Measurements from ENCODE around the gene ZNFX1. TPM values are rescaled to one million over a fixed set of nuclear protein-coding genes. Genes with fewer than 3 reads are reported as not detected.

Gene ZNFX1
- total RNA-seq, 1 donor = 61.5 TPM

DNA sequence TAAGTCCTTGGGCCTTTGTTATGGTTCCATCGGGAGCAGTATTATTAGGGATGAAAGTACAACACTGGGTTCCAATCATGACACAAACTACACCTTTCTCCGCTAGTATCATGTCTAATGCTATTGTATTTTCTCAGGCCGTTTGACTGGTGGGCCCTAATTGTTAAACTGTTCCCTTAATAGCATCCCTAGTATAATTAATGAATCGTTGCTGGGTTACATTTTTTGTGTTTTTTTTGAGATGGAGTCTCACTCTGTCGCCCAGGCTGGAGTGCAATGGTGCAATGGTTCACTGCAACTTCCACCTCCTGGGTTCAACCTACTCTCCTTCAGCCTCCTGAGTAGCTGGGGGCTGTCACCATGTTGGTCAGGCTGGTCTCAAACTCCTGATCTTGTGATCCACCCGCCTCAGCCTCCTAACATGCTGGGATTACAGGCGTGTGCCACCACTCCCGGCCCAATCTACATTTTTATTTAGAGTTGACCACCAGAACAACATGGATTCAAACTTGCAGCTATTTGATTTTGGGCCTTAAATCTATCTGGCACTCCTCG, 4.1 kb upstream of the ZNFX1 start:
- Histone ChIP-seq H2AFZ (ENCODE audit: low read length) (no peak overlapping the region), H4K20me1 (ENCODE audit: insufficient read depth, low read length) (peaks cover 84% of the 10 kb centered on the region), H3K27ac (ENCODE audit: low read depth, low read length) (no peak overlapping the region), H3K36me3 (ENCODE audit: insufficient read depth, low read length) (peaks cover 81% of the 10 kb centered on the region), H3K9me3 (ENCODE audit: low read depth, low read length) (peaks cover 17% of the 10 kb centered on the region), H3K27me3 (ENCODE audit: insufficient read depth, low read length) (no peaks in the 10 kb centered on the region), H3K4me2 (ENCODE audit: insufficient read depth, low read length) (peak overlapping the region; percentile 93), H3K4me3 (ENCODE audit: insufficient read depth, low read length) (peak overlapping the region; percentile 92), H3K4me1 (ENCODE audit: insufficient read depth, low read length) (peaks cover 42% of the 10 kb centered on the region), H3K79me2 (ENCODE audit: insufficient read depth, low read length) (peaks cover 92% of the 10 kb centered on the region)
- TF ChIP-seq, protein P1, sequence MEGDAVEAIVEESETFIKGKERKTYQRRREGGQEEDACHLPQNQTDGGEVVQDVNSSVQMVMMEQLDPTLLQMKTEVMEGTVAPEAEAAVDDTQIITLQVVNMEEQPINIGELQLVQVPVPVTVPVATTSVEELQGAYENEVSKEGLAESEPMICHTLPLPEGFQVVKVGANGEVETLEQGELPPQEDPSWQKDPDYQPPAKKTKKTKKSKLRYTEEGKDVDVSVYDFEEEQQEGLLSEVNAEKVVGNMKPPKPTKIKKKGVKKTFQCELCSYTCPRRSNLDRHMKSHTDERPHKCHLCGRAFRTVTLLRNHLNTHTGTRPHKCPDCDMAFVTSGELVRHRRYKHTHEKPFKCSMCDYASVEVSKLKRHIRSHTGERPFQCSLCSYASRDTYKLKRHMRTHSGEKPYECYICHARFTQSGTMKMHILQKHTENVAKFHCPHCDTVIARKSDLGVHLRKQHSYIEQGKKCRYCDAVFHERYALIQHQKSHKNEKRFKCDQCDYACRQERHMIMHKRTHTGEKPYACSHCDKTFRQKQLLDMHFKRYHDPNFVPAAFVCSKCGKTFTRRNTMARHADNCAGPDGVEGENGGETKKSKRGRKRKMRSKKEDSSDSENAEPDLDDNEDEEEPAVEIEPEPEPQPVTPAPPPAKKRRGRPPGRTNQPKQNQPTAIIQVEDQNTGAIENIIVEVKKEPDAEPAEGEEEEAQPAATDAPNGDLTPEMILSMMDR (IDR thresholded peaks at IDR 0.05; ENCODE audit: extremely low read depth, low read depth, low read length) = no peak
- DNase-seq (ENCODE audit: insufficient read length, low spot score, missing footprints) = no peak

DNA sequence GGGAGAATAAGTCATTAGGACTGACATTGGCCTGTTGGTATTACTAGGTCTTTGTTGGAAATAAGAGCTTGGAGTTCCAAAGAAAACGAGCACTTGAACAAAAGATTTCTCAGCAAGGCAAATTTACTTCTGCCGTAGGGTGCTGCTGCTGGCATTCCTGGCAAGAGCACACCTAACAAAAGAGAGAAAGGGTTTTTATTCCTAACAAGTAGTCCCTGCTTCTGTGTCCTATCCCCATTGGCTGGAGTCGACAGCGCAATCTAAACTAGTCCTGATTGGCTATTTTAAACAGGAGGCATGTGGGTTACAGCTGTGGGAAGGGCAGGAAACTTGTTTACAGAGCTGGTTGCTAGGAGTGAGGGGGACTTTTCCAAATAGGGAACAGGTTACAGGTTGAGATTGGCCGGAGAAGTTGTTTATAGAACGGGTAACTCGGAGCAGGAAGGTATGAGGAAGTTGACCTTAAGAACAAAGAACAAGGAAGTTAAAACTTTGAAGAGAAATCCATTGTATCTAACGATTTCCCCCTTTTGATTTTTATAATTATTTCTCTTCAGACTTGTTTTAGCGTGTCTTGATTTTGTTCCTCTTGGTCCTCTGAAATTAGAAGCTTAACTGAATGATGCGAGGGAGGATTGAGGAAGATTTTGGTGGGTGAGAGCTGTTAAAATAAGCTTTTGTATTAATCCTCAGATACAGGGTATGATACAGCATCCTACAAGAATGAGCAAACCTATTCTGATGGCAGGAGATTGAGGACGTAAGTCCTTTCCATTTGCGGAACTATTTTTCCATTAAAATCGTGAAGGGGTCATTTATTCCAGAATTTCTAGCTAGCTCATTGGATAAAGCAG, 3.4 kb upstream of the ZNFX1 start:
- H3K27ac ChIP-seq (ENCODE audit: low read depth, low read length) = peak overlapping the region; percentile 28
- H3K36me3 ChIP-seq (ENCODE audit: insufficient read depth, low read length) = peaks cover 74% of the 10 kb centered on the region
- DNase-seq (ENCODE audit: insufficient read length, low spot score, missing footprints) = no peak
- H3K4me1 ChIP-seq (ENCODE audit: insufficient read depth, low read length) = peaks cover 42% of the 10 kb centered on the region
- peak overlapping the region; percentile 92 for H3K4me3 ChIP-seq (ENCODE audit: insufficient read depth, low read length)
- H3K27me3 ChIP-seq (ENCODE audit: insufficient read depth, low read length) = no peaks in the 10 kb centered on the region
- TF ChIP-seq, protein P1 (IDR thresholded peaks at IDR 0.05; ENCODE audit: extremely low read depth, low read depth, low read length) = no peak
- peak overlapping the region; percentile 93 for H3K4me2 ChIP-seq (ENCODE audit: insufficient read depth, low read length)
- no peak overlapping the region for H2AFZ ChIP-seq (ENCODE audit: low read length)
- peaks cover 80% of the 10 kb centered on the region for H4K20me1 ChIP-seq (ENCODE audit: insufficient read depth, low read length)
- peaks cover 10% of the 10 kb centered on the region for H3K9me3 ChIP-seq (ENCODE audit: low read depth, low read length)
- peaks cover 91% of the 10 kb centered on the region for H3K79me2 ChIP-seq (ENCODE audit: insufficient read depth, low read length)

DNA sequence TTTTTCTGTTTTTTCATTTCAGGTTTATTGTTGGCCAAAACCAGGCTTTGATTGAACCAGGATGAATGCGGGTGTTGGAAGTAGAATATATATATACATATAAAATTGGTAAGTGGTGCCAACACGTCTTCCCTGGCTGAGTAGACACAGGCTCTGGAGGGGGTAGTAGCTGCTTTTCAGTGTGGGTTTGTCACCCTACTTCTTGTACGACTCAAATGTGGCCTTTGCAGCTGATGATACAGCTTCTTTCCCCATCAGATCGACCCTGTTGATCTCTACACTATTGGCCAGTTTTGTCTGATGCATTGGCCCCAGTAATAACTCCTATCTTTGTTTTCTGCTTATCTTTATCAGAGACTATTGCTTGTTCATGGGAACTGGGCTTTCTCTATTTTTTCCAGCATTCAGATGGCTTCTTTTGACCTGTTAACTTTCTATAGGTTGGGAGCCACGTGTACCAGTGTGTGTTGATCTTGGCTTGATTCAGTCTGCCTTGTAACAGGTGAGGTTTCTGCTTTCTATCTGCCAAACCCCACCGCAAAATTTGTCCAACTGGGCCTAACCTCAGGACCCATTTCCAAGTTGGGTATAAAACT, 2.7 kb upstream of the ZNFX1 start:
- Histone ChIP-seq H3K36me3 (ENCODE audit: insufficient read depth, low read length) (peaks cover 69% of the 10 kb centered on the region), H3K27ac (ENCODE audit: low read depth, low read length) (peak overlapping the region; percentile 90), H2AFZ (ENCODE audit: low read length) (no peak overlapping the region), H3K4me1 (ENCODE audit: insufficient read depth, low read length) (peaks cover 44% of the 10 kb centered on the region), H3K27me3 (ENCODE audit: insufficient read depth, low read length) (no peaks in the 10 kb centered on the region), H4K20me1 (ENCODE audit: insufficient read depth, low read length) (peaks cover 80% of the 10 kb centered on the region), H3K4me3 (ENCODE audit: insufficient read depth, low read length) (peak overlapping the region; percentile 92), H3K9me3 (ENCODE audit: low read depth, low read length) (peaks cover 6% of the 10 kb centered on the region), H3K79me2 (ENCODE audit: insufficient read depth, low read length) (peaks cover 92% of the 10 kb centered on the region), H3K4me2 (ENCODE audit: insufficient read depth, low read length) (peak overlapping the region; percentile 93)
- TF ChIP-seq, protein P1 (IDR thresholded peaks at IDR 0.05; ENCODE audit: extremely low read depth, low read depth, low read length) = no peak
- DNase-seq (ENCODE audit: insufficient read length, low spot score, missing footprints) = no peak
